ENCODE data around the gene ANXA10. TPM values are rescaled to one million over a fixed set of nuclear protein-coding genes. Genes with fewer than 3 reads are reported as not detected.
"Not testable (repeated sequence)": the region's sequence is repeated elsewhere in the genome, so short reads cannot be mapped to it uniquely, and the experiment has no call there.

The ANXA10 gene
- total RNA-seq, 1 donor, result under 0.01 TPM

DNA sequence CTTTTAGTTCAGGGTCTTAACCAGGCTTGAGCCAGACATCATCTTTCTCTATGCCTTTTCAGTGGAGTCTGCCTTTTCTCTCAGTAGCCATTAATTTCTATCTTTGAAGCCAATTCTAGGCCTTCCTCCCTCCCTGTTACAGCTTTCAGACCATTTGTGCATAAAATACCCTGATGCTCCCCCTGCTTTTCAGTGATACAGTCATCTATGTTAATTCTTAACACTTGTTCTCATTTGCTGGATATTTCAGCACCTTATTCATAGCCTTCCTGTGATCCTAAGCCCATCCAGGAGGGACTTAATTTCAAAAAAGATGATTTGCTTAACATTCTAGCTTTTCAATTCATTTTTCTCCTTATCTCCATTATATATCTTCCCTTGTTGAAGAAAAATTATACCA is 42.3 kb downstream of the ANXA10 start:
- TF ChIP-seq, protein P1, sequence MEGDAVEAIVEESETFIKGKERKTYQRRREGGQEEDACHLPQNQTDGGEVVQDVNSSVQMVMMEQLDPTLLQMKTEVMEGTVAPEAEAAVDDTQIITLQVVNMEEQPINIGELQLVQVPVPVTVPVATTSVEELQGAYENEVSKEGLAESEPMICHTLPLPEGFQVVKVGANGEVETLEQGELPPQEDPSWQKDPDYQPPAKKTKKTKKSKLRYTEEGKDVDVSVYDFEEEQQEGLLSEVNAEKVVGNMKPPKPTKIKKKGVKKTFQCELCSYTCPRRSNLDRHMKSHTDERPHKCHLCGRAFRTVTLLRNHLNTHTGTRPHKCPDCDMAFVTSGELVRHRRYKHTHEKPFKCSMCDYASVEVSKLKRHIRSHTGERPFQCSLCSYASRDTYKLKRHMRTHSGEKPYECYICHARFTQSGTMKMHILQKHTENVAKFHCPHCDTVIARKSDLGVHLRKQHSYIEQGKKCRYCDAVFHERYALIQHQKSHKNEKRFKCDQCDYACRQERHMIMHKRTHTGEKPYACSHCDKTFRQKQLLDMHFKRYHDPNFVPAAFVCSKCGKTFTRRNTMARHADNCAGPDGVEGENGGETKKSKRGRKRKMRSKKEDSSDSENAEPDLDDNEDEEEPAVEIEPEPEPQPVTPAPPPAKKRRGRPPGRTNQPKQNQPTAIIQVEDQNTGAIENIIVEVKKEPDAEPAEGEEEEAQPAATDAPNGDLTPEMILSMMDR (IDR thresholded peaks at IDR 0.05; ENCODE audit: insufficient read depth, low read depth, low read length), result no peak
- DNase-seq (ENCODE audit: low read depth), result no peak
- H3K4me3 ChIP-seq (ENCODE audit: low read depth, low read length), result no peak overlapping the region

DNA sequence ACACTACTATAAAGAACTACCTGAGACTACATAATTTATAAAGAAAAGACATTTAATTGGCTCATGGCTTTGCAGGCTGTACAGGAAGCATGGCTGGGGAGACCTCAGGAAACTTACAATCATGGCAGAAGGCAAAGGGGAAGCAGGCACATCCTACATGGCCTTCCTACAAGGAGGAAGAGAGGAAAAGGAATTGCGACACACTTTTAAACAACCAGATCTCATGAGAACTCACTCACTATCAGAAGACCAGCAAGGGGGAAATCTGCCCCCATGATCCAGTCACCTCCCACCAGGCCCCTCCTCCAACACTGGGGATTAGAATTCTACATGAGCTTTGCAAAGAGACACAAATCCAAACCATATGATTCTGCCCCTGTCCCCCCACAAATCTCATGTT is 43.5 kb downstream of the ANXA10 start:
- H3K4me3 ChIP-seq (ENCODE audit: low read depth, low read length); DNase-seq (ENCODE audit: low read depth): not testable (repeated sequence)

DNA sequence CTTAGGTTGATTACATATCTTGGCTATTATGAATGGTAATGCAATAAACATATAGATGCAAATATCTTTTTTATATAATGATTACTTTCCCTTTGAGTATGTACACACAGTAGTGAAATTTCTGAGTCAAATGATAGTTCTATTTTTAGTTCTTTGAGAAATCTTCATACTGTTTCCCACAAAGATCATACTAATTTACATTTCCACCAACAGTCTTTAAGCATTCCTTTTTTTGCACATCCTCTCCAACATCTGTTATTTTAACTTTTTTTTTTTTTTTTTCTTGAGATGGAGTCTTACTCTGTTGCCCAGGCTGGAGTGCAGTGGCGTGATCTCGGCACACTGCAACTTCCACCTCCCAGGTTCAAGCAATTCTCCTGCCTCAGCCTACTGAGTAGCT is 45.4 kb downstream of the ANXA10 start:
- not testable (repeated sequence) for DNase-seq (ENCODE audit: low read depth); H3K4me3 ChIP-seq (ENCODE audit: low read depth, low read length)

DNA sequence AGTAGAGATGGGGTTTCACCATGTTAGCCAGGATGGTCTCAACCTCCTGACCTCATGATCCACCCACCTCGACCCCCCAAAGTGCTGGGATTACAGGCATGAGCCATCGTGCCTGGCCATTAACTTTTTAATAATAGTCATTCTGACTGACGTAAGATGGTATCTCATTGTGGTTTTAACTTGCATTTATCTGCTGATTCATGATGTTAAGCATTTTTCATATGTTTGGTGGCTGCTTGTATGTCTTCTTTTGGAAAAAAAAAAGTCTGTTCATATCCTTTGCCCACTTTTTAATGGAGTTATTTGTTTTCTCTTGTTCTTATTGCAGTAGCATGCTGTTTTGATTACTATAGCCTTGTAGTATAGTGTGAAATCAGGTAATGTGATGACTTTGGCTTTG is 45.8 kb downstream of the ANXA10 start:
- no peak overlapping the region for H3K4me3 ChIP-seq (ENCODE audit: low read depth, low read length)
- TF ChIP-seq, protein P1 (IDR thresholded peaks at IDR 0.05; ENCODE audit: insufficient read depth, low read depth, low read length), result no peak
- peak; percentile 86 for DNase-seq (ENCODE audit: low read depth)

DNA sequence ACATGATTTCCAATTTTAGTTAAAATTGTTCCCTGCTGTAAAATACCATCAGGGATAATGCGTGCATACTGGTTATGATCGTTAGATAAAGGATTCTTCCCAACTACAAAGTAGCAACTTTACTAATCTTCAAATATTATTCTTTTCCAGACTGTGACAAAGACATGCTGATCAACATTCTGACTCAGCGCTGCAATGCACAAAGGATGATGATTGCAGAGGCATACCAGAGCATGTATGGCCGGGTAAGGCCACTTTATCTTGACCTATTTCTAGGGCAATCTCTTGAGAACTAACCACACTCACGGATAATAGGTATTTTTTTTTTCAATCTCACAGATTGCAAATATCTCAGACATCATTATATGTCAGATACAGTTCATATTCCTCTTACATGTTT is 47.0 kb downstream of the ANXA10 start:
- TF ChIP-seq, protein P1 (IDR thresholded peaks at IDR 0.05; ENCODE audit: insufficient read depth, low read depth, low read length), result no peak

DNA sequence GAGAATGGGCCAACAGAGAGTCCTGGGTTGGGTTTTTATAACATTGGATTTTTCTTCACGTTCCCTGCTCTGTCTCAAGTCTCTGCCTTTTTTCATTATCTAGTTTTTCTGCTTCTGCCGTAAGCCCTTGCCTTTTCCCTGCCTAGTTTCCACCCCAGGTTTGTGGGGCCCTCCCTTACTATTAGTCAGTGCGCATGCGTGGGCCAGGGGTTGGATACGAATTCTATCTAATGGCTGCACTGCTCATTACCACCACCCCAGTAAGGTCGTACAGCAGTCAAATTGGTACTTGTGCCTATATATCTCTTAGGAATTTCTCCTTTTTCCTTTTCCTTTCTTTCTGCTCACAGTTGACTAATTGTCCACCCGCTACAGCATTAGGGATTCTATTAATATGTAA is 49.4 kb downstream of the ANXA10 start:
- no peak for DNase-seq (ENCODE audit: low read depth)
- no peak overlapping the region for H3K4me3 ChIP-seq (ENCODE audit: low read depth, low read length)
- TF ChIP-seq, protein P1 (IDR thresholded peaks at IDR 0.05; ENCODE audit: insufficient read depth, low read depth, low read length), result no peak

More for the DNA sequence above, 47.0 kb downstream of the ANXA10 start:
- DNase-seq (ENCODE audit: low read depth), result peak; percentile 42
- no peak overlapping the region for H3K4me3 ChIP-seq (ENCODE audit: low read depth, low read length)

DNA sequence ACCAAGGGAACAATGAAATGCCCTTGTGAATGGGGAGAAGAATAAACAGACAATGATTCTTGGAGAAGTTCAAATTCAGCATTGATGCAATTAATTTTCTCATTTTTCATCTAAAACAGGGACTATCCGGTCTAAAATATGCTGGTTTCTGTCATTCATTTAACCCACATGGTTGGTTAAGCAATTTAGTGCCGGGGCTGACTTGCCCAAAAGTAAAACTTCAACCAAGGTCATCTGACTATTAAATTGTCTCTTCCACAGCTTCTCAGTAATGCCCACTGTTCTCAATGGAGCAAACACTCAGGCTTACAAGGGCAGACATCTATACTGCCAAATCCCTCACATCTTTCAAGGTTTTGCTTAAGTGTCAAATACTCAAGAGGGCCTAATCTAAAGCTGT is 51.3 kb downstream of the ANXA10 start:
- TF ChIP-seq, protein P1 (IDR thresholded peaks at IDR 0.05; ENCODE audit: insufficient read depth, low read depth, low read length), result no peak
- DNase-seq (ENCODE audit: low read depth), result no peak

DNA sequence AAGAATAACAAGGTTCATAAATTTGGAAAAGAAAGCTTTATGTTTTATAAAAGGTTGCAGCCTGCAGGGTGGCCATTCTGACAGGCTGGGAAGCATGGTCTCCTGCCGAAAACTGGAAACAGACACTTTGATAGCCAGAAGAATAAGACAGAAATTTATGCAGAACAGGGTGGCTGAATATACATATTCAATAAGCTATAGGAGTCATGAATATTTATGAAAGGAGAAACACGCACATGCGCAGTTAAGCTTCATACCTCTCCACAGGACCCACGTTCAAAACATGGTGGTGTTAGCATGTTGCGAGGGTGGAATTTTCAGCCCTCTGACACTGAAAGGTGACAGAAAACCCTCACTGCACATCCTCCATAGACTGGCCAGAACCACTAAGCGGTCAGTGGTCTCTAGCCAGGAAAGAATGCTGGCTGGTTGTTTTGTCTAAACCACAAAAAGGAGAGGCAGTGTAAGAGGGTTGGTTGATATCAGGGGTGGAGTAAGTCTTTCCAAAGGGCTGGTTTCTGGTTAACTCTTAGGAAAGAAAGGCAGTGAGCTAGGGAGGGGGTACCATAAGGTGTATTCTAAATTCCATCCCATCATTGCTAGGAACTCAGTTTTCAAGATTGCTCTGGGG is 58.2 kb downstream of the ANXA10 start:
- no peak overlapping the region for H3K4me3 ChIP-seq (ENCODE audit: low read depth, low read length)
- DNase-seq (ENCODE audit: low read depth), result no peak
- TF ChIP-seq, protein P1 (IDR thresholded peaks at IDR 0.05; ENCODE audit: insufficient read depth, low read depth, low read length), result no peak

More for the DNA sequence above, 51.3 kb downstream of the ANXA10 start:
- no peak overlapping the region for H3K4me3 ChIP-seq (ENCODE audit: low read depth, low read length)
